ENCODE measurements around the gene SMIM11.
"Not testable (repeated sequence)": the region's sequence is repeated elsewhere in the genome, so short reads cannot be mapped to it uniquely, and the experiment has no call there.

SMIM11 gene

GRCh38 chr21:34352556-34352955 is 22.8 kb upstream of the SMIM11 start:
- no peak overlapping the region for H3K27ac ChIP-seq
- H3K4me3 ChIP-seq: no peak overlapping the region

GRCh38 chr21:34353182-34353581 is 22.1 kb upstream of the SMIM11 start:
- H3K27ac ChIP-seq: no peak overlapping the region
- no peak overlapping the region for H3K4me3 ChIP-seq

- H3K4me3 ChIP-seq: no peak overlapping the region
- no peak overlapping the region for H3K27ac ChIP-seq
Observed at GRCh38 chr21:34354836-34355235, 20.5 kb upstream of the SMIM11 start.

- no peak overlapping the region for H3K27ac ChIP-seq
Observed at GRCh38 chr21:34355570-34355969, 19.7 kb upstream of the SMIM11 start.

GRCh38 chr21:34357889-34358288 is 17.4 kb upstream of the SMIM11 start:
- Histone ChIP-seq H3K27ac (no peak overlapping the region), H3K4me3 (no peak overlapping the region)

More at GRCh38 chr21:34355570-34355969, 19.7 kb upstream of the SMIM11 start:
- H3K4me3 ChIP-seq: no peak overlapping the region

GRCh38 chr21:34358866-34359265 is 16.4 kb upstream of the SMIM11 start:
- Histone ChIP-seq H3K4me3 (no peak overlapping the region), H3K27ac (no peak overlapping the region)

- Histone ChIP-seq H3K27ac (no peak overlapping the region), H3K4me3 (no peak overlapping the region)
Observed at GRCh38 chr21:34360488-34361241, 14.6 kb upstream of the SMIM11 start.

GRCh38 chr21:34362136-34362444 is 13.2 kb upstream of the SMIM11 start:
- H3K27ac ChIP-seq: no peak overlapping the region
- no peak overlapping the region for H3K4me3 ChIP-seq

- H3K4me3 ChIP-seq: no peak overlapping the region
- H3K27ac ChIP-seq: no peak overlapping the region
Observed at GRCh38 chr21:34362670-34363069, 12.6 kb upstream of the SMIM11 start.

GRCh38 chr21:34363733-34364132 is 11.6 kb upstream of the SMIM11 start, which contains the start of gene KCNE2:
KCNE2 (plus strand) TSS chr21:34364006; CDS start chr21:34370479, 6,473 bp downstream.
- Histone ChIP-seq H3K27ac (no peak within 1 kb of the TSS), H3K4me3 (no peak within 1 kb of the TSS)

- Histone ChIP-seq H3K27ac (no peak overlapping the region), H3K4me3 (no peak overlapping the region)
Observed at GRCh38 chr21:34364921-34365320, 10.4 kb upstream of the SMIM11 start.

GRCh38 chr21:34365809-34366208 is 9.5 kb upstream of the SMIM11 start:
- Histone ChIP-seq H3K27ac (no peak overlapping the region), H3K4me3 (no peak overlapping the region)

GRCh38 chr21:34367320-34367935 is 7.9 kb upstream of the SMIM11 start:
- Histone ChIP-seq H3K4me3 (no peak overlapping the region), H3K27ac (no peak overlapping the region)

GRCh38 chr21:34369741-34370140 is 5.6 kb upstream of the SMIM11 start:
- no peak overlapping the region for H3K4me3 ChIP-seq
- no peak overlapping the region for H3K27ac ChIP-seq

- Histone ChIP-seq H3K4me3 (no peak overlapping the region), H3K27ac (no peak overlapping the region)
Observed at GRCh38 chr21:34372321-34372720, 3.0 kb upstream of the SMIM11 start.

GRCh38 chr21:34374462-34374861 is 845 bp upstream of the SMIM11 start:
- H3K4me3 ChIP-seq, H3K27ac ChIP-seq: not testable (repeated sequence)

- not testable (repeated sequence) for H3K4me3 ChIP-seq, H3K27ac ChIP-seq
Observed at GRCh38 chr21:34375619-34375972, 289 bp downstream of the SMIM11 start.

- not testable (repeated sequence) for H3K4me3 ChIP-seq, H3K27ac ChIP-seq
Observed at GRCh38 chr21:34383138-34383537, 7.8 kb downstream of the SMIM11 start.

- H3K4me3 ChIP-seq, H3K27ac ChIP-seq: not testable (repeated sequence)
Observed at GRCh38 chr21:34383724-34384415, 8.6 kb downstream of the SMIM11 start.

GRCh38 chr21:34400522-34400921 is 25.2 kb downstream of the SMIM11 start:
- not testable (repeated sequence) for H3K27ac ChIP-seq, H3K4me3 ChIP-seq

- H3K27ac ChIP-seq, H3K4me3 ChIP-seq: not testable (repeated sequence)
Observed at GRCh38 chr21:34404742-34405141, 29.4 kb downstream of the SMIM11 start.
